Skeletal muscle tissue (tissue), 4 donors: Measurements from ENCODE around the gene SLC22A23. TPM values are rescaled to one million over a fixed set of nuclear protein-coding genes. Genes with fewer than 3 reads are reported as not detected.

ENCODE experiments used
- H3K27ac ChIP-seq: one replicate; pipeline ENCODE4 v1.7.0; 2013; ENCODE audit warnings: mild to moderate bottlenecking, low read depth, low read length, inconsistent platforms
- H3K27me3 ChIP-seq, 3 donors: one replicate each; pipeline ENCODE4 v1.7.0; 2013; ENCODE audit warnings: low read length in 3 of 3; ENCODE audit not compliant: control insufficient read depth in 3 of 3, insufficient read depth in 3 of 3
- H3K36me3 ChIP-seq, 3 donors: one replicate each; pipeline ENCODE4 v1.7.0; 2013; ENCODE audit warnings: low read length in 3 of 3; ENCODE audit not compliant: control insufficient read depth in 3 of 3, insufficient read depth in 3 of 3
- H3K4me1 ChIP-seq, 3 donors: one replicate each; pipeline ENCODE4 v1.7.0; 2013; ENCODE audit warnings: low read length in 3 of 3, mild to moderate bottlenecking in 3 of 3; ENCODE audit not compliant: control insufficient read depth in 3 of 3, insufficient read depth in 3 of 3
- H3K4me3 ChIP-seq, 3 donors: one replicate each; pipeline ENCODE4 v1.7.0; 2013; ENCODE audit warnings: low read length in 3 of 3
- H3K9ac ChIP-seq, 3 donors: one replicate each; pipeline ENCODE4 v1.7.0; 2013; ENCODE audit warnings: low read length in 3 of 3, mild to moderate bottlenecking in 3 of 3, moderate library complexity in 2 of 3, low read depth in 1 of 3
- H3K9me3 ChIP-seq, 3 donors: one replicate each; pipeline ENCODE4 v1.7.0; 2013; ENCODE audit warnings: low read length in 3 of 3; ENCODE audit not compliant: control insufficient read depth in 3 of 3
- total RNA-seq: library from RNA; depleted of rRNA; stranded (reverse); fragments of >200 nt; gene quantifications from one replicate; pipeline ENCODE4 v1.2.3, GENCODE V29; 2014
- donor health status: Osteomylitis.

SLC22A23 gene
- 2.6 TPM for total RNA-seq

- peak within 1 kb of the TSS; percentile 71 to 85 (median 71) for H3K9ac ChIP-seq
- H3K4me3 ChIP-seq = peak within 1 kb of the TSS; percentile 77 to 89 (median 84)
- peaks cover 22 to 33% (median 25%) of the 10 kb centered on the region in 3 donors for H3K4me1 ChIP-seq
- H3K9me3 ChIP-seq = no peaks in the 10 kb centered on the region
- H3K27ac ChIP-seq = peak within 1 kb of the TSS; percentile 29
- peaks cover 0 to 6% (median 4%) of the 10 kb centered on the region in 3 donors for H3K27me3 ChIP-seq
- H3K36me3 ChIP-seq = no peaks in the 10 kb centered on the region
These were observed at the start of gene SLC22A23 for GRCh38 chr6:3456898-3457709. Gene SLC22A23, minus strand, starts transcription at chr6:3457050. Its CDS starts 491 bp downstream, at chr6:3456559.

- no peak overlapping the region for H3K4me3 ChIP-seq
- no peak overlapping the region for H3K27ac ChIP-seq
- peaks cover 2 to 11% (median 7%) of the 10 kb centered on the region in 3 donors for H3K4me1 ChIP-seq
- H3K27me3 ChIP-seq = peaks cover 0 to 8% (median 4%) of the 10 kb centered on the region in 3 donors
- H3K9ac ChIP-seq = no peak overlapping the region
- no peaks in the 10 kb centered on the region for H3K9me3 ChIP-seq
- H3K36me3 ChIP-seq = no peaks in the 10 kb centered on the region
These were observed 49.4 kb upstream of the SLC22A23 start for GRCh38 chr6:3506200-3506599.

DNA sequence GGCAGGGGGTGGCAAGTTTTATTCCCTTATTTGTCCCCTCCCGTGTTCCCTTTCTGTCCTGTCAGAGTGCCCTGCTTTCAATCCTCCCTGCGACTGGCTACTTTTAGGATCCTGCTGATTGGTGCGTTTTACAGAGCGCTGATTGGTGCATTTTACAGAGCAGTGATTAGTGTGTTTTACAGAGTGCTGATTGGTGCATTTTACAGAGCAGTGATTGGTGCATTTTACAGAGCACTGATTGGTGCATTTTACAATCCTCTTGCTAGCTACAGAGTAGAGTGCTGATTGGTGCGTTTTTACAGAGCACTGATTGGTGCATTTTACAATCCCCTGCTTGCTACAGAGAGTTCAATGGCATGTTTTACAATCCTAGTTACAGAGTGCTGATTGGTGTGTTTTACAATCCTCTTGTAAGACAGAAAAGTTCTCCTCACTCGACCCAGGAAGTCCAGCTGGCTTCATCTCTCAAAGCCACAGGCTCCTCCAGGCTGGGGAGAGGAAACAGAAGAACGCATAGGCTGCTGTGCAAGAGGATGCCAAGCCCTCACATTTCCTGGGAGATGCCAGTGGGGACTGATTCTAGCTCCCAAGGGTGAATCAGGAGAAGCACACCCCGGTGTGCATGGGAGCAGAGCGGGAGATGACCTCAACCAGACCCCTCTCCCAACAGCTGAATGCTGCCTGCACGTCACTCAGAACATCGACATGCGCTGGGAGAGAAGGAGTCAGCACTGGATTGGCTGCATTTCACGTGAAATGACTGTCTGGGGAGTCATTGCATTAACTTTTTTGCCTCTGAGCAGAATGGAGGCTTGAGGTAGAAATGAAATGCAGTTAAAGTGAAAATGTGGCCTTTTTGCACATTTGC is 48.3 kb upstream of the SLC22A23 start:
- no peaks in the 10 kb centered on the region for H3K36me3 ChIP-seq
- no peak overlapping the region for H3K4me3 ChIP-seq
- H3K27ac ChIP-seq = no peak overlapping the region
- peaks cover 2 to 11% (median 7%) of the 10 kb centered on the region in 3 donors for H3K4me1 ChIP-seq
- H3K9me3 ChIP-seq = no peaks in the 10 kb centered on the region
- no peak overlapping the region for H3K9ac ChIP-seq
- peaks cover 0 to 4% (median 4%) of the 10 kb centered on the region in 3 donors for H3K27me3 ChIP-seq

GRCh38 chr6:3504354-3504753 is 47.5 kb upstream of the SLC22A23 start:
- Histone ChIP-seq H3K27me3 (peaks cover 0 to 4% (median 4%) of the 10 kb centered on the region in 3 donors), H3K9ac (no peak overlapping the region), H3K27ac (no peak overlapping the region), H3K4me1 (peaks cover 2 to 11% (median 7%) of the 10 kb centered on the region in 3 donors), H3K36me3 (no peaks in the 10 kb centered on the region), H3K9me3 (no peaks in the 10 kb centered on the region), H3K4me3 (no peak overlapping the region)

DNA sequence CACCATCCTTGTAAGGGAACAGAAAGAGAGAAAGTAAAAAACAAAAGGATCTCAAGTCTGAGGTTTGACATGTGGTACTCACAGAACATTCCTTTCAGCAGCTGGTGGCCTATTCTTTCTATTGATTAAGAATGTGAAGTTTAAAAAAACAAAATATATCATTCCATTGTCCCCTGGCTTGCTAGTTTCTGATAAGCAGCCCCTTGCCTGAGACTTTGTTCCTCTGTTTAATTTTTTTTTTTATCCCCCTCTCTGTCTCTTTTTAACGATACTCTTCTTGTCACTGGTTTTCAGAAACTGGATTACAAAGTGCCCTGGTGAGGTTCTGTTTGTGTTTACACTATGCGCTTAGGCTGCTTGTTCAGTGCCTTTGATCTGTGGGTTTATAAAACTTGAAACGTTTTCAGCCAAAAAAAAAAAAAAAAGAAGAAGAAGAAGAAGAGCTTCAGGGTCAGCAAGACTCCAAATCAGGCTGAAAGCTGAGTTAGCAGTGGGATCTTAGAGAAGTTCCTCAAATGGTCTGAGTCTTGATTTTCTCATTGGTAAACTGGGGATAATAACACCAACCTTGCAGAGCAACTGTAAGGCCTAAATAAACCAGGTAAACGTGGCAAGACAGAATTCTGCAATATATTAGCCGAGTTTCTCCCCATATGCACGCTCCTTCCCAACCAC is 45.1 kb upstream of the SLC22A23 start:
- H3K27me3 ChIP-seq = peaks cover 0 to 4% (median 0%) of the 10 kb centered on the region in 3 donors
- no peak overlapping the region for H3K27ac ChIP-seq
- no peak overlapping the region for H3K9ac ChIP-seq
- H3K4me3 ChIP-seq = no peak overlapping the region
- peaks cover 2 to 11% (median 7%) of the 10 kb centered on the region in 3 donors for H3K4me1 ChIP-seq
- H3K9me3 ChIP-seq = no peaks in the 10 kb centered on the region
- H3K36me3 ChIP-seq = no peaks in the 10 kb centered on the region

DNA sequence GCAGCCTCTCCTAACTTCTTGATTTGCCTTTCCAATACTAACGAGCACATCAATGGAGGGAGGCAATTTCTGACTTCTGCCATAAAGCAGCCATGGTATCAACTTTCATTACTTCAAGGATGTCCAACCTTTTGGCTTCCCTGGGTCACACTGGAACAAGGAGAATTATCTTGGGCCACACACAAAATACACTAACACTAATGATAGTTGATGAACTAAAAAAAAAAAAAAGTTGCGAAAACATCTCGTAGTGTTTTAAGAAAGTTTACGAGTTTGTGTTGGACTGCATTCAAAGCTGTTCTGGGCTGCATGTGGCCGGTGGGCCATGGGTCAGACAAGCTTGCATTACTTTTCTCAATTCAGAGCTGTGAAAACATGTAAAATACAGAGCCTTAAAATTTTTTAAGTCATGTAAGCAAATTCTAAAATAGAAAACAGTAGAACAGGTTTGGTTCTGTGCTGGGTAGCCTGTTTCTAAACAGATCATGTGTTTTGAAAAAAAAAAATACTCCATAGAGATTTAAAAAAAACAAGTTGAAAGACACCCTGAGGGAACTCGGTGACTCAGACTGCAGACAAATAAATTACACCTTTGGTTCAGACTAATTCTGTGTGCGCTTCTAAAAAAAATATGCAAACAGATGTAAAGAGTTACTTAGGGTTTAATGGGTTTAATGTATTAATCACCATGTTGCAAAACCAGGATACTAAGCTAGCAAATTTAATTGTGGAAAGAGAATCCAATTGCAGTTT is 43.6 kb upstream of the SLC22A23 start:
- no peak overlapping the region for H3K4me3 ChIP-seq
- peaks cover 1 to 2% (median 2%) of the 10 kb centered on the region in 3 donors for H3K4me1 ChIP-seq
- H3K27ac ChIP-seq = no peak overlapping the region
- no peak overlapping the region for H3K9ac ChIP-seq
- peaks cover 0 to 2% (median 0%) of the 10 kb centered on the region in 3 donors for H3K27me3 ChIP-seq
- no peaks in the 10 kb centered on the region for H3K36me3 ChIP-seq
- no peaks in the 10 kb centered on the region for H3K9me3 ChIP-seq

- H3K9me3 ChIP-seq = no peaks in the 10 kb centered on the region
- H3K4me1 ChIP-seq = no peaks in the 10 kb centered on the region
- H3K4me3 ChIP-seq = no peak overlapping the region
- H3K9ac ChIP-seq = no peak overlapping the region
- no peaks in the 10 kb centered on the region for H3K27me3 ChIP-seq
- H3K36me3 ChIP-seq = no peaks in the 10 kb centered on the region
- H3K27ac ChIP-seq = no peak overlapping the region
These were observed 42.8 kb upstream of the SLC22A23 start for GRCh38 chr6:3499603-3500002.

GRCh38 chr6:3496395-3496794 is 39.5 kb upstream of the SLC22A23 start:
- Histone ChIP-seq H3K4me1 (no peaks in the 10 kb centered on the region), H3K27ac (no peak overlapping the region), H3K9ac (no peak overlapping the region), H3K36me3 (no peaks in the 10 kb centered on the region), H3K4me3 (no peak overlapping the region), H3K27me3 (peaks cover 0 to 2% (median 0%) of the 10 kb centered on the region in 3 donors), H3K9me3 (no peaks in the 10 kb centered on the region)

- no peaks in the 10 kb centered on the region for H3K9me3 ChIP-seq
- H3K4me3 ChIP-seq = no peak overlapping the region
- H3K9ac ChIP-seq = no peak overlapping the region
- peaks cover 0 to 3% (median 2%) of the 10 kb centered on the region in 3 donors for H3K27me3 ChIP-seq
- no peak overlapping the region for H3K27ac ChIP-seq
- no peaks in the 10 kb centered on the region for H3K36me3 ChIP-seq
- H3K4me1 ChIP-seq = no peaks in the 10 kb centered on the region
These were observed 37.7 kb upstream of the SLC22A23 start for GRCh38 chr6:3494391-3495100.
